Parathyroid adenoma (tissue), 2 donors: ENCODE measurements around the gene OTC.
A peak's percentile ranks its signal among the peaks of the same experiment; 100 is the strongest.

ENCODE experiments used
- H2AFZ ChIP-seq: fragments of 300-600 bp; sonication (generic); one replicate; pipeline ENCODE4 v1.7.0; 2017; ENCODE audit warnings: antibody characterized with exemption, mild to moderate bottlenecking
- H3K27ac ChIP-seq: fragments of 300-600 bp; sonication (generic); one replicate; pipeline ENCODE4 v1.7.0; 2017
- H3K27me3 ChIP-seq: fragments of 300-600 bp; sonication (generic); one replicate; pipeline ENCODE4 v1.7.0; 2017; ENCODE audit warnings: low read length; ENCODE audit not compliant: control insufficient read depth, insufficient read depth
- H3K36me3 ChIP-seq: fragments of 300-600 bp; sonication (generic); one replicate; pipeline ENCODE4 v1.7.0; 2017; ENCODE audit warnings: low read length; ENCODE audit not compliant: control insufficient read depth, insufficient read depth
- H3K4me1 ChIP-seq: fragments of 300-600 bp; sonication (generic); one replicate; pipeline ENCODE4 v1.7.0; 2017; ENCODE audit warnings: control low read depth
- H3K4me2 ChIP-seq: fragments of 300-600 bp; sonication (generic); one replicate; pipeline ENCODE4 v1.7.0; 2017; ENCODE audit warnings: low read length
- H3K4me3 ChIP-seq: fragments of 300-600 bp; sonication (generic); one replicate; pipeline ENCODE4 v1.7.0; 2017; ENCODE audit warnings: low read depth, low read length
- H3K79me2 ChIP-seq: fragments of 300-600 bp; sonication (generic); one replicate; pipeline ENCODE4 v1.7.0; 2017; ENCODE audit warnings: control low read depth
- H3K9ac ChIP-seq: fragments of 300-600 bp; sonication (generic); one replicate; pipeline ENCODE4 v1.7.0; 2017; ENCODE audit warnings: mild to moderate bottlenecking
- H3K9me3 ChIP-seq: fragments of 300-600 bp; sonication (generic); one replicate; pipeline ENCODE4 v1.7.0; 2017; ENCODE audit warnings: low read length; ENCODE audit not compliant: control insufficient read depth
- CTCF ChIP-seq: fragments of 300-600 bp; sonication (generic); IDR thresholded peaks from one replicate; pipeline ENCODE4 v1.7.0; 2017; ENCODE audit warnings: antibody characterized with exemption, mild to moderate bottlenecking
- donor health status: primary hyperparathyroidism.

Gene OTC

GRCh38 chrX:38326086-38326485 is 26.3 kb upstream of the OTC start:
- Histone ChIP-seq H3K36me3 (no peaks in the 10 kb centered on the region), H3K27ac (no peak overlapping the region), H3K4me2 (peak overlapping the region; percentile 55), H3K27me3 (no peaks in the 10 kb centered on the region), H3K9me3 (no peaks in the 10 kb centered on the region), H3K4me1 (peaks cover 2% of the 10 kb centered on the region), H2AFZ (peak overlapping the region; percentile 86), H3K79me2 (no peaks in the 10 kb centered on the region), H3K9ac (no peak overlapping the region), H3K4me3 (peak overlapping the region; percentile 83)
- no peak for TF ChIP-seq CTCF

- Histone ChIP-seq H3K79me2 (no peaks in the 10 kb centered on the region), H3K9ac (peak within 1 kb of the TSS; percentile 6), H3K4me3 (peak within 1 kb of the TSS; percentile 83), H3K4me1 (peaks cover 2% of the 10 kb centered on the region), H3K27ac (peak within 1 kb of the TSS; percentile 94), H2AFZ (peak within 1 kb of the TSS; percentile 86), H3K4me2 (peak within 1 kb of the TSS; percentile 55), H3K36me3 (no peaks in the 10 kb centered on the region), H3K27me3 (no peaks in the 10 kb centered on the region), H3K9me3 (no peaks in the 10 kb centered on the region)
- TF ChIP-seq CTCF: peak; percentile 77
These were observed 25.2 kb upstream of the OTC start, which contains the start of gene RPGR for GRCh38 chrX:38327007-38327774. RPGR (minus strand) TSS chrX:38327509; CDS start chrX:38327367, 142 bp downstream.

- Histone ChIP-seq H3K4me1 (peaks cover 2% of the 10 kb centered on the region), H3K27me3 (no peaks in the 10 kb centered on the region), H3K9ac (no peak overlapping the region), H3K4me2 (peak overlapping the region; percentile 30), H3K27ac (peak overlapping the region; percentile 94), H3K9me3 (no peaks in the 10 kb centered on the region), H2AFZ (peak overlapping the region; percentile 86), H3K36me3 (no peaks in the 10 kb centered on the region), H3K79me2 (no peaks in the 10 kb centered on the region), H3K4me3 (peak overlapping the region; percentile 83)
- no peak for TF ChIP-seq CTCF
These were observed 24.7 kb upstream of the OTC start for GRCh38 chrX:38327775-38328081.

- Histone ChIP-seq H3K9ac (no peak overlapping the region), H3K4me3 (no peak overlapping the region), H3K79me2 (no peaks in the 10 kb centered on the region), H3K36me3 (no peaks in the 10 kb centered on the region), H2AFZ (no peak overlapping the region), H3K27ac (no peak overlapping the region), H3K4me1 (no peaks in the 10 kb centered on the region), H3K4me2 (no peak overlapping the region), H3K9me3 (no peaks in the 10 kb centered on the region), H3K27me3 (no peaks in the 10 kb centered on the region)
- no peak for TF ChIP-seq CTCF
These were observed 19.9 kb upstream of the OTC start for GRCh38 chrX:38332505-38332904.

- Histone ChIP-seq H3K27ac (no peak overlapping the region), H3K79me2 (no peaks in the 10 kb centered on the region), H2AFZ (no peak overlapping the region), H3K9ac (no peak overlapping the region), H3K4me3 (no peak overlapping the region), H3K36me3 (no peaks in the 10 kb centered on the region), H3K4me1 (no peaks in the 10 kb centered on the region), H3K27me3 (no peaks in the 10 kb centered on the region), H3K9me3 (no peaks in the 10 kb centered on the region), H3K4me2 (no peak overlapping the region)
- no peak for TF ChIP-seq CTCF
These were observed 17.0 kb upstream of the OTC start for GRCh38 chrX:38335382-38335781.
